GM23248 (cell line): ENCODE results near the gene ADSS1.

ENCODE experiments used
- EZH2 ChIP-seq: fragments of 200-600 bp; sonication (generic); IDR thresholded peaks from 2 replicates; pipeline ENCODE4 v1.6.1; 2018; ENCODE audit warnings: antibody characterized with exemption, mild to moderate bottlenecking; ENCODE audit not compliant: insufficient read depth, poor library complexity, severe bottlenecking
- EZH2phosphoT487 ChIP-seq: fragments of 200-600 bp; sonication (generic); IDR thresholded peaks from 2 replicates; pipeline ENCODE4 v1.6.1; 2018; ENCODE audit warnings: antibody characterized with exemption, moderate library complexity, mild to moderate bottlenecking, low read depth; ENCODE audit not compliant: insufficient read depth

GRCh38 chr14:104695660-104696000 is 28.4 kb upstream of the ADSS1 start:
- TF ChIP-seq EZH2 (no peak), EZH2phosphoT487 (no peak)
